ENCODE results near the gene UGT3A1. TPM values are rescaled to one million over a fixed set of nuclear protein-coding genes. Genes with fewer than 3 reads are reported as not detected.

UGT3A1 gene
- total RNA-seq, 1 experiment from 2014 or later: not detected

DNA sequence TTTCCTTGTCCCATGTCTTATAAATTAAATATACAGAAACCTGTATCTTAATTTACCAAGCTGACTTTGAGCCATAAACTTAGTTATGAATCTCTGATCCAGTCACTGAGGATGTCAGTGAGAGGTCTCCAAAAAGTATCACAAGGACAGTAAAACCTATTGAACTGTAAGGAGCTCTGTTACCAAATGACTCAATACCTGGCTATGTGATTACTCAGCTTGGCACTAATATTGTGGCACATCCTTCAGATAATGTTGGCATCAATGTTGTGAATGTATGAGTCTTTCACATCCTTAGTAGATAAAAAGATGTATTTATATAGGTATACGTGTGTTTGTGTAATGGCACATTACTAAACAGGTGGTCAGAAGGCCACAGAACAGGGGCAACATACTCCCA lies 34.8 kb downstream of the UGT3A1 start:
- H3K4me3 ChIP-seq (ENCODE audit: low read depth in 2 of 2, low read length in 2 of 2): no peak overlapping the region
- no peaks in the 10 kb centered on the region for H3K9me3 ChIP-seq (ENCODE audit: control insufficient read depth, insufficient read depth, low read depth, low read length)
- ChIA-PET POLR2A (no interaction called here), CTCF (no interaction called here)
- intact Hi-C loops (cut with micrococcal nuclease; ENCODE audit: unreplicated experiment): no loop called here
- no peaks in the 10 kb centered on the region for H3K4me1 ChIP-seq (ENCODE audit: control insufficient read depth, insufficient read depth, low read length)
- no peak overlapping the region for H3K27ac ChIP-seq (ENCODE audit: low read length)
- no peak for ATAC-seq
- BruUV-seq (replicated peaks): no TSS peak
- no peak for DNase-seq (ENCODE audit: low read depth, low spot score)
- in situ Hi-C loops (cut with HindIII; ENCODE audit: low pct_unique_long_range_greater_than_20kb, low sequenced_read_pairs): no loop called here
- TF ChIP-seq POLR2AphosphoS5 (IDR thresholded peaks at IDR 0.05; ENCODE audit: low read depth, low read length): no peak
- TF ChIP-seq CTCF (IDR thresholded peaks at IDR 0.05): no peak
- no peak for TF ChIP-seq REST (IDR thresholded peaks at IDR 0.05; ENCODE audit: insufficient read depth in 1 of 2, low read depth in 2 of 2, low read length in 1 of 2)
- TF ChIP-seq TCF7L2 (IDR thresholded peaks at IDR 0.05; ENCODE audit: low read depth, low read length): no peak
- no peak for TF ChIP-seq SIN3A (IDR thresholded peaks at IDR 0.05; ENCODE audit: borderline replicate concordance, insufficient read depth, low read depth, low read length)
- no peaks in the 10 kb centered on the region; the same call in 1 of the 2 replicates for H3K27me3 ChIP-seq (ENCODE audit: control insufficient read depth, insufficient read depth, low read length)
- H3K36me3 ChIP-seq (ENCODE audit: control insufficient read depth, insufficient read depth, low read length): no peaks in the 10 kb centered on the region

- in situ Hi-C loops (cut with HindIII; ENCODE audit: low pct_unique_long_range_greater_than_20kb, low sequenced_read_pairs): no loop called here
- H3K4me1 ChIP-seq (ENCODE audit: control insufficient read depth, insufficient read depth, low read length): no peaks in the 10 kb centered on the region
- H3K9me3 ChIP-seq (ENCODE audit: control insufficient read depth, insufficient read depth, low read depth, low read length): no peaks in the 10 kb centered on the region
- no peak overlapping the region for H3K4me3 ChIP-seq (ENCODE audit: low read depth in 2 of 2, low read length in 2 of 2)
- no TSS peak for BruUV-seq (replicated peaks)
- intact Hi-C loops (cut with micrococcal nuclease; ENCODE audit: unreplicated experiment): no loop called here
- TF ChIP-seq TCF7L2 (IDR thresholded peaks at IDR 0.05; ENCODE audit: low read depth, low read length) (no peak), CTCF (IDR thresholded peaks at IDR 0.05) (no peak), REST (IDR thresholded peaks at IDR 0.05; ENCODE audit: insufficient read depth in 1 of 2, low read depth in 2 of 2, low read length in 1 of 2) (no peak), POLR2AphosphoS5 (IDR thresholded peaks at IDR 0.05; ENCODE audit: low read depth, low read length) (no peak), SIN3A (IDR thresholded peaks at IDR 0.05; ENCODE audit: borderline replicate concordance, insufficient read depth, low read depth, low read length) (no peak)
- ATAC-seq (no peak), DNase-seq (ENCODE audit: low read depth, low spot score) (no peak)
- H3K36me3 ChIP-seq (ENCODE audit: control insufficient read depth, insufficient read depth, low read length): no peaks in the 10 kb centered on the region
- POLR2A ChIA-PET: no interaction called here
- no peaks in the 10 kb centered on the region; the same call in 1 of the 2 replicates for H3K27me3 ChIP-seq (ENCODE audit: control insufficient read depth, insufficient read depth, low read length)
- CTCF ChIA-PET: no interaction called here
- no peak overlapping the region for H3K27ac ChIP-seq (ENCODE audit: low read length)
Observed at GRCh38 chr5:35954175-35954574, 37.0 kb downstream of the UGT3A1 start.
